ENCODE data around the gene TBC1D22A.

DNA sequence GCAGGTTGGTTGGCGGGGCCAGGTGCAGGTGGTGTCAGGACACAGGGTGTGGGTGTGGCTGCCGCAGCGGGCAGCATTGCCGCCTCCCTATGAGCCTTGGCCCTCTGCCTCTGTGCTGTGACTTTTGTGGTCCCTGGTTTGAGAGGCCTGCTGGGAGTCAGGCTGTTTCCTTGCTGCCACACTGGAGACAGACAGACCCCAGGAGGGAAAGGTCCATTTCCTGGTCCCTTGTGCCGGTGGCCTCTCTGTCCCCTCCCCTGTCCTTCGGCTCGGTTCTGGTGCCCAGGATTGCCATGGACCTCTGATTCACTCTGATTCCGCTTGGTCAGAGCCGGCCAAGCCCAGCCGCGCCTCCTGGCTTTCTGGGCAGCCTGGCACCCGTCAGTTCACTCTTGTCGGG, 196.9 kb downstream of the TBC1D22A start:
- TF ChIP-seq, protein P1, sequence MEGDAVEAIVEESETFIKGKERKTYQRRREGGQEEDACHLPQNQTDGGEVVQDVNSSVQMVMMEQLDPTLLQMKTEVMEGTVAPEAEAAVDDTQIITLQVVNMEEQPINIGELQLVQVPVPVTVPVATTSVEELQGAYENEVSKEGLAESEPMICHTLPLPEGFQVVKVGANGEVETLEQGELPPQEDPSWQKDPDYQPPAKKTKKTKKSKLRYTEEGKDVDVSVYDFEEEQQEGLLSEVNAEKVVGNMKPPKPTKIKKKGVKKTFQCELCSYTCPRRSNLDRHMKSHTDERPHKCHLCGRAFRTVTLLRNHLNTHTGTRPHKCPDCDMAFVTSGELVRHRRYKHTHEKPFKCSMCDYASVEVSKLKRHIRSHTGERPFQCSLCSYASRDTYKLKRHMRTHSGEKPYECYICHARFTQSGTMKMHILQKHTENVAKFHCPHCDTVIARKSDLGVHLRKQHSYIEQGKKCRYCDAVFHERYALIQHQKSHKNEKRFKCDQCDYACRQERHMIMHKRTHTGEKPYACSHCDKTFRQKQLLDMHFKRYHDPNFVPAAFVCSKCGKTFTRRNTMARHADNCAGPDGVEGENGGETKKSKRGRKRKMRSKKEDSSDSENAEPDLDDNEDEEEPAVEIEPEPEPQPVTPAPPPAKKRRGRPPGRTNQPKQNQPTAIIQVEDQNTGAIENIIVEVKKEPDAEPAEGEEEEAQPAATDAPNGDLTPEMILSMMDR (IDR thresholded peaks at IDR 0.05; ENCODE audit: extremely low read depth in 1 of 2, insufficient read depth in 1 of 2, low read depth in 1 of 2, low read length in 2 of 2), result no peak
- TF ChIP-seq POLR2A (IDR thresholded peaks at IDR 0.05; ENCODE audit: low read depth, low read length), result no peak
